IPS DF 4.7 (cell line): Measurements from ENCODE around the gene GLRX.

Experiments used
- DNase-seq: peaks from one replicate; pipeline ENCODE4 v3.0.0-alpha.2; 2013; ENCODE audit warnings: low spot score; ENCODE audit errors: extremely low read depth

The GLRX gene

DNA sequence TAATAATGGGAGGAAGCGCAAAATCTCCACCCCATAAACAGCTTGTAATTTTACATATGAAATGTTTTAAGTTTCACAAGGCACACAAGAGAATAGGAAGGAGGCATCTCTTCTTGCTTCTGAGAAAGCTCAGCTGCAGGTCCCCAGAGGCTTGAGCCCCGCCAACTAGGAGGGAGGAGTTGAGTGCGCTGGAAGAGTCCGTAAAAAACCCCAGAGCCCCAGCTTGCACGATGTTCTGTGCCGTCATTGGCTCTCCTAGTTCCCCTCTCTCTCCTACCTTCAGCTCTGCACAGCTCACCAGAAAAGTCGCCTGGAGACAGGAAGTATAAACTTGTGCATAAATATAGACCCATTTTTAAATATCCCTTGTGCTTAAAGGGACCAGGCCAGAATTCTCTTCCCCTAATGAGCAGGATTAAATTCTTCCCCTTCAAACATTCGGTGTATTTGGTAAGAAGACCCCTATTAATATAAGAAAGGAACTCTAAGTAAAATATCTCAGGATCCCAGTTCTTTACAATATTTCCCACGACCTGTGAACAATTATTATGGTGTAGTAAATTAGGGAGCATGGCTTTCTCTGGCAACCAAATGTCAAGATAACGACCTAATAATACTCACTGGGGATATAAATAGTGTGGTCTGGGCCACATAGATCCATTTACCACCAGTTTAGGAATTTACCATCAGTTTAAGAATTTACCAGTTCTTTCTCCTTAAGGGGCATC is 13.7 kb downstream of the GLRX start:
- no peak for DNase-seq

GRCh38 chr5:95808013-95808685 is 14.4 kb downstream of the GLRX start:
- DNase-seq, result no peak

DNA sequence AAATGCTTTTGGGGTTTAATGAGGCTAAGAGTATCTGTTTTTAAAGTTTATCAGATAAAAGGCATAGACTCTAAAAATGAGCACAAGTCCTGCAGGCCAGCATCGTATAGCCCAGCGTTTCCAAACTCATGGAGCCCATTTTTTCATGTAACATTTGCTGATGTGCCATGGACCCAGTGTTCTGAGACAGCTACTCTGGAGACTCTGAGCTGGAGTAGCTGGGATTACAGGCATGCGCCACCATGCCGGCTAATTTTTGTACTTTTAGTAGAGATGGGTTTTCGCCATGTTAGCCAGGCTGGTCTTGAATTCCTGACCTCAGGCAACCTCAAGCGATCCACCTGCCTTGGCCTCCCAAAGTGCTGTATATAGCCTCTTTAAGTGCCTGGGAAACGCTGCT is 15.8 kb downstream of the GLRX start:
- no peak for DNase-seq

DNA sequence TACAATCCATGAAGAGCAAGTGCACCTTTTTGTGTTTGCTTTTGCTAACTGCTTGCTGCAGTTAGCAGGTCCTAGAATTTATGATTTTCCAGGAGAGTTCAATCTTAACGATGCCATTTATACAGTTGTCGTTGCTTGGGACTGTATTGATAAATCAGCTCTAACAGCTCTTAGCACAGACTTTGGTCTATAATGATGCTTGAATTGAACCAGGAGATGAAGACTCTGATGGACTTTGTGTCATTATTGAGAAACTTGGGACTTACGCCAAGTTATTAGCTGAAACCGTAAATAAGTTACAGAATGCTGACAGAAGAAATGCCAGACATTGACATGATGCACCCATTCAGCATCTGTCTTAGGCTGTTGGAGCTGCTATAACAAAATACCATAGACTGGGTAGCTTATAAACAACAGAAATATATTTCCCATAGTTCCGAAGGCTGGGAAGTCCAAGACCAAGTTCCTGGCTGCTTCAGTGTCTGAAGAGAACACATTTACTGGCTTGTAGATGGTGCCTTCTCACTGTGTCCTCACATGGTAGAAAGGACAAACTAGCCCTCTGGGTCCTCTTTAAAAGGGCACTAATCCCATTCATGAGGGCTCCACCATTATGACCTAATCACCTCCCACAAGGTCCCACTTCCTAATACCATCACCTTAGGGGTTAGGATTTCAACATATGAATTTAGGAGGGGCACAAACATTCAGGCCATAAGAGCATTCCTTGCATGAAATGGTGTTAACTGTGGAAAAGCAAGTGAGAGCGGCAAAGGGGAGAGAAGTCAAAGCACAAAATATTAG is 17.6 kb downstream of the GLRX start:
- DNase-seq, result no peak

- no peak for DNase-seq
These were observed 19.0 kb downstream of the GLRX start for GRCh38 chr5:95803271-95804148.

GRCh38 chr5:95801961-95802360 is 20.6 kb downstream of the GLRX start:
- DNase-seq, result no peak

GRCh38 chr5:95801532-95801931 is 21.0 kb downstream of the GLRX start:
- no peak for DNase-seq

- no peak for DNase-seq
These were observed 22.0 kb downstream of the GLRX start for GRCh38 chr5:95800553-95800952.

GRCh38 chr5:95799191-95799835 is 23.2 kb downstream of the GLRX start:
- no peak for DNase-seq

DNA sequence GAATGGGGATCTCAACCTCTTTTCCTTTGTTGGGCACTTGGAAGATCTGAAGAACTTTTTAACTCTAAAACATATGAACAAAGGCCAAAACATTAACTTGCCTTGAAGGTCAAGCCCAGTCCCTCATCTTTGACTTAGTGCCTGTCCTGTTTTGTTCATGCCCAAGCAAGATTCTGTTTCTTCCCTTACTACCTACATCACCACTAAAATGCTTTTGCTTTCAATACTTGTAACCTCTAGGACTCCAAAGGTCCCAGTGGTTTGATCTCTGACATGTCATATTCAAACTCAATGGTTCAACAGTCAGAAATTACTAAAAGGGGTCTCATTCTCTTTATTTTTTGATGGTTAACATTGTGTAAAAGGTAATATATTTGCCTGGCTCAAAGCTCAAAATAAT is 24.0 kb downstream of the GLRX start:
- no peak for DNase-seq

GRCh38 chr5:95798048-95798447 is 24.5 kb downstream of the GLRX start:
- no peak for DNase-seq

DNA sequence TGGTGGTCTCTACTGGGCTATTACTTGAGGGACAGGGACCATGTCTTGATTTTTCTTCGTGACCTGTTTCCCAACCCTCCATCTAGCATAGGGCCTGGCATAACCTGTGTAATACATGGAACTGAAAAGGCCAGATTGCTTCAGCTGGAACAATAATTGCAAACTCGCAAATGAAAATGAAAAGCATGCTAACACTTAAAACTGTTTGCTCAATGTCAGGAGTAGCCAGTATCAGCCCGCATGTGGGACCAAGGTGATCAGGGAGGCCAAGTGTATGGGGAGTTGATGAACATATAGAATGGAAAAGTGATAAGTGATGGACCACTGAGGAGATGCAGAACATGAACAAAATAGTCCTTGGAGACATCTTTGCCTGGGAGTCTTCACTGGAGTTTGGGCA is 25.2 kb downstream of the GLRX start:
- no peak for DNase-seq

GRCh38 chr5:95794070-95794516 is 28.4 kb downstream of the GLRX start:
- DNase-seq, result no peak

GRCh38 chr5:95791751-95792150 is 30.8 kb downstream of the GLRX start:
- no peak for DNase-seq

DNA sequence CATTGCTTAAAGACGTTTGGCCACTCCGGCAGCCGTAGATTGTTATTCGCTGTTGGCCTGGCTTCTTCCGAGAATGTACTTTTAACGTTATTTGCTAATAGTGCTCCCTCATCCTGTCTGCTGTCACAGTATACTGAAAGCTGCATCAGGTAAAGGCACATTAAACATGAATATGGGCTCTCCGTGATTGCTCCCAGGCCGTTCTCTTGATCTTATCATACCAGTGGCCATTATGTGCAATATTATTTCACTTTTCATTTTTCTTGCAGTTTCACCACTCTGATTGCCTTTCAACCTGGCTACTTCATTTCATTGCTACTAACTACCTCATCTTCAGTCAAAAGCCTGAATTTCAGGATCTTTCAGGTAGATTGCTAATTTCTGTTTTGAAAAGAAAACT is 34.0 kb downstream of the GLRX start:
- DNase-seq, result no peak

DNA sequence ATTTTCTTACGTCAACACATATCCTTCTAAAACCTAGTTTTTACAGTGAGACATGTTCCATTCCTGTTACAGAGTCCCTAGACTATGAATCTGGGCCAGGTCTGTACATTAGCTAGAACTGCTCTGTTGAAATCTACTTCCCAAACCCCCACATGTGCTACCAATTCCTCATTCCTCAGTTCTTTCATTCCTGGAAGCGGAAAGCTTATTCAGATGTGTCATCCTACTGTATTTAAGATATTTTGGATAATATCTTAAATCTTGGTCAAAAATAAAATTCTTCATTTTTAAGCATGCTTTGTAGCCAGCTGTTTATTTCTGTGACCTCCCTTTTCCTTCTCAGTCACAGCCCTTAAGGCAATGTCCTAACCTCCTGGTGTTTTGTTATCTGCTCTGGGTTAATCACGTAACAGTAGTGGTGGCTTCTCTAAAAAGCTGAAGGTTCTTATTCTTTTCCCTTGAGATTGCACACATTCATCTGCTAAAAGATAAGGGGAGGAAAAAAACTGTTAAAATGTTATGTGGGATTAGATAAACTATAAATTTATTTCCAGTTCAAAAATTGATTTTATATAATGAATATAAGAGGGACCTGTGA is 35.6 kb downstream of the GLRX start:
- DNase-seq, result no peak

GRCh38 chr5:95784514-95785302 is 37.8 kb downstream of the GLRX start:
- DNase-seq, result no peak

- DNase-seq, result no peak
These were observed 38.9 kb downstream of the GLRX start for GRCh38 chr5:95783661-95784060.

- DNase-seq, result no peak
These were observed 40.3 kb downstream of the GLRX start for GRCh38 chr5:95782181-95782580.
